GM19240 (cell line): Measurements from ENCODE around the gene PCSK5.

Experiments used
- DNase-seq: peaks from one replicate; pipeline ENCODE4 v3.0.0; 2011; ENCODE audit warnings: low spot score; ENCODE audit not compliant: insufficient read length

The PCSK5 gene

DNA sequence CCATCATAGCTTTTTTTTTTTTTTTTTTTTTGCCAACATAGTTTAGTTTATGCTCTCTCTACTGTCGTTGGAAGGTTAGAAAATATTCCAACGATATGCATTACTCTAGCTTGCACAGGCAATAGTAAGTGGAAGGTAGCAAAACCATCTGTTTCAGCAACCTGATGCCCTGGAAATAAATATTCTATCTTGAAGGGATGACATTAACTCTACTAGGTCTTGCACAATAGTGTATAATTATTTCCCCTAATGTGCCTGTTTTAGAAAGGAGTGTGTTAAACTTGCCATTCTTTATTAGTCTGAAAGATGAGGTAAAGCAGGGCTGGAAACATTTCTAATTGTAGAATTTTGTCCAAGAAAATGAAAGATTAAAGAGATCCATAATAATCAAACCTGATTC lies 111.0 kb downstream of the PCSK5 start:
- no peak for DNase-seq

DNA sequence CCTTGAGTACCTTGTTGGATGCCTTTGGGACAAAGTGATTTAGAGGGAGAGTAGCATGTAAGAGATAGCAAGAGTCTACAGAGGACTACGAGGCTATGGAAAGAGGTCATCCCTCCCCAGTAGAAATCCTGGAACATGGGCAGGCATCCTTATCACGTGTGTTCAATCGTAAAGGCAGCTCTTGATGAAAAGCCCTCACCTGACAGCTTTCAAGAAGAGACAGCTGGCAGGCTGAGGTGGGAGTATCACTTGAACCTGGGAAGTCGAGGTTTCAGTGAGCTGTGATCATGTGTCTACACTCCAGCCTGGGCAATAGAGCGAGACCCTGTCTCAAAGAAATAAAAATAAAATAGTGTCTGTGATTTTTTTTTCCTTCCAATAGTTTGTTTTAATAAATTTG lies 112.6 kb downstream of the PCSK5 start:
- no peak for DNase-seq

DNA sequence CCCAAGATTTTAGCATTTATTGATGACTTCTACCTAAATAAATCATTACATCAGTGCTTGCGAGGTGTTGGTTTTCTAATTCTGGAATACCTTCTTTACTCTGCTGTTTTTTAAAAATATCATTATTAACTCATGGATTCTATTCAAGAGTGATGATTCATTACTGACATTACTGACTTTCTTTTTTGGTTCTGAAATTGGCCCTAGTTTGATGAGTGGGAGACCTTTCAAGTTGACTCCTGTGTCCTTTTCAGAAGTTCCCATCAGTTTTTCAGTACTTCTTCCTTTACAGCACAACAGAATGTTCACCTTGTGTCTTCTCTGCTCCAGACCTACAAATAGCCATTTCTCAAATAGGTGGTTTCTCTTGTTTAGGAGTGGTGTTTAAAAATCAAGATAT lies 114.1 kb downstream of the PCSK5 start:
- DNase-seq: no peak

DNA sequence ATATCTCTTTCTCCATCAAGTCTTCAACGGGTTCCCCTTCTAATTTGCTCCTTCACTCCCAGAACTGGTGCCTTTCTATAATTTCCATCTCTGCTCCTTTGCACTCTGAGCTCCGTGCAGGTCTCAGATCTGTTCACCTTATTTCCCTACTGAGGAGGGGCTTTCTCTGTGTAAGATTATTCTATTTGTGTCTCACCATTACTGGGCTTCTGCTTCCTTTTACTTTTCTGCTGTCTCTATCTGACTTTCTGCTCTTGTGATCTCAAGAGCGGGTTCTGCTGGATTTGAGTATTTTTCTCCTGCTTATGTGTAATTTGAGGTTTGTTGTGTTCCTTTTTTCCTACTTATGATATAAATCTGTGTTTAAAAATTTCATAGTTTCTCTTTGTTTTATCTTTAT lies 117.5 kb downstream of the PCSK5 start:
- DNase-seq: no peak

DNA sequence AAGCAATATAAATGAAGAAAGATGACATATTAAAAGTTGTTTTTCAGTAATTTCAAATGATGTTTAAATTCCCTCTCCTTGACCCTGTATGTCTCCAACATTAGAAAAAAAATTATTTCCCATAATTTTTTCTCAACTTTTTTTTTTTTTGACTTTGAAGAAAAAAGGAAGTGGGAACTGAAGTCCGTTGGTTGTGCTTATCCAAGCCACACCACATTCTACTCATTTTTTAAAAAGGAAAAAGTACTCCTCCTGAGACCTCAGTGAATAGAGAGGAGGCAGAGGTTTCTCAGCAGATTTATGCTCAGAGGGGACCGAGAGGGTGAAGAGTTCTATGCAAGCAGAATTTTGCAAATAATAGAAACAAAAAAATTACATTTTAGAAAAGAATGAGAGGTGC lies 123.3 kb downstream of the PCSK5 start:
- DNase-seq: no peak

DNA sequence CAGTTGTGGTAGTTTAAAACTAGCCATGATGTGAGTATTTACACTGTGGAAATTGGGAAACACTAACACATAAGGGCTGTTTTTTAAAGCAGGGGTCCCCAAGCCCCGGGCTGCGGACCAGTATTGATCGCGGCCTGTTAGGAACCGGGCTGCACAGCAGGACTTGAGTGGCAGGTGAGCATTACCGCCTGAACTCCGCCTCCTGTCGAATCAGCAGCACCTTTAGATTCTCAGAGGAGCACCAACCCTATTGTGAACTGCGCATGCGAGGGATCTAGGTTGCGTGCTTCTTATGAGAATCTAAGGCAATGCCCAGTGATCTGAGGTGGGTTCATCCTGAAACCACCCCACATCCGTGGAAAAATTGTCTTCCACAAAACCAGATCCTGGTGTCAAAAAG lies 127.8 kb downstream of the PCSK5 start:
- no peak for DNase-seq

DNA sequence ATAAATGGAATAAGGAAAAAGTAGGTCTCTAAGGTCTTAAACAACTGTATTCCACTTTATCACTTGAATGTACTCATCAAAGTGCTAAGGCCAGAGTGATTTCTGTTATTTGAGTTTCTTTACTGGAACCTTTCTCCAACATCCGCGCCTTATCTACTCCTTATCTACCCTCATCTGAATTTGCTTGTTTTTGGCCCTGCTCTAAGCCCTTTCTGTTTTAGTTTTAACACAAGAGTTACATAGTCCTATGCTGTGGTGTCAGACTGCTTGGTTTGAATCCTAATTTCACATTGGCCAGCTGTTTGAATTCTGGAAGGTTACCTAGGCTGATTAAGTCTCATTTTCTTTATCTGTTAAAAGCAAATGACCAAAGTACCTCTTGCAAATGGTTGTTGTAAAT lies 128.3 kb downstream of the PCSK5 start:
- DNase-seq: no peak

DNA sequence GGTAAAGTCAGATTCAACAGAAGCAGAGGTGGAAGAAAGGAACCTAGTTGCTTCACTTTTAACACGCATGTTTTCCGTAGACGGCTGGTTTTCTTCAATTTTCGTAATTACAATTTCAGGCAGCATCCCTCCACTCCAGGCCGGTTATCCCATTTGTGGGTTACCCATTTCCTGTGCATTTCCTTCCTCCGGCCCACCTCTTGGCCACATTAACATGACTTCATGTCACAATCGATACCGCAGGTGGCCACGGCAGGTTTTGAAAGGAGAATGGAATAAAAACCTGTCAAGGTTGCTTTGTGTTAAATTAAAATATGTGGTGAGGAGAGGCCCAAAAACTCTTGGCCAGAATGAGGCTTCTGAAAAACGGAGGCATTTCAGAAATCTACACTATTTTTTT lies 130.2 kb downstream of the PCSK5 start:
- DNase-seq: no peak

DNA sequence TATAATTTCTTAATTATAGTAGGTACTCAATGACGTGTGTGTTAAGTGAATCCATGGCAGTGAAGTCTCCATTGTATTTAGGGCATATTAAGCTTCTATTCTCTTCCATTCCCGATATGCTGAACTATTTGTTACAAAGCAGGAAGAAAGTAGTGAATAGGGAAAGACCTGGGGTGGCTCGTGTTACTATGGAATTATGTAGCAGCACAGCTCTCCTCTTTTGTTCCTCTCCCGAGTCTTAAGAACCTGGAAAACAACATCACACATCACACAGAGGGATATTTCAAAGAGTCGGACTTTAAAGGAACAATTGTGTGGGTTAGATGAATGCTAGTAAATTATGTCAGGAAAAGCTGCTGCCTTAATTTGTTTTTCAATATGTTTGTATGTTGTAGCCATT lies 131.8 kb downstream of the PCSK5 start:
- no peak for DNase-seq

DNA sequence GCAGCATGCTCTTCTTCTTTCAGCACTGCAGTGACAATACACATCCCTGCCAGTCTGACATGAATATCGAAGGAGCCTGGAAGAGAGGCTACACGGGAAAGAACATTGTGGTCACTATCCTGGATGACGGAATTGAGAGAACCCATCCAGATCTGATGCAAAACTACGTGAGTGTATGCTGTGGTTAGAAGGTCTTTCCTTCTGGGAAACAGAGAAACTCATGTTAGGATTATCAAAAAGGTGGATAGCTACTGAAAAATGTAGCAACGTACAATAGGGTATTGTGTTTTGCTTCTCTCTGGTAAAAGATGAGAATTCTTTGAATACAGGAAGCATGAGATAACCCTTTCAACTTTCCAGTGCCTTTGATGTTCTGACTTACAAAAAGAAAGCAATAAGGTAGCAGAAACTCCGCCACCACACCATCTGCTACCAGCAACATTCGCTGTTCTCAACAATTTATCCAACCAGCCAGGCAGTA lies 133.3 kb downstream of the PCSK5 start:
- no peak for DNase-seq

DNA sequence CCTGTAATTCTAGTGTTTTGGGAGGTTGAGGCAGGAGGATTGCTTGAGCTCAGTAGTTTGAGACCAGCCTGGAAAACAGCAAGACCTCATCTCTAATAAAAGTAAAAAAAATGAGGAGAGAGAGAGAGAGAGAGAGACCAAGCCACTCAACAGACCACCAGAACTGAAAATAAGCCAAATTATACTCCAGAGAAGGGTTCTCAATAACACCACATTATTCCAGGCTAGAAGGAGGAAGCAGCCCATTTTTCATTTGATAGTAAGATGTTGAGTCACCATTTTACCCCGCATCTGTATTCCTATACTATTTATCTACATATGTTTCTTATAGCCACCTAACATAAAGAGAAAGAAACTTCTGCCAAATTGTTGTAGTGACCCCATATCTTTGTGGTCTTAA lies 134.8 kb downstream of the PCSK5 start:
- no peak for DNase-seq

DNA sequence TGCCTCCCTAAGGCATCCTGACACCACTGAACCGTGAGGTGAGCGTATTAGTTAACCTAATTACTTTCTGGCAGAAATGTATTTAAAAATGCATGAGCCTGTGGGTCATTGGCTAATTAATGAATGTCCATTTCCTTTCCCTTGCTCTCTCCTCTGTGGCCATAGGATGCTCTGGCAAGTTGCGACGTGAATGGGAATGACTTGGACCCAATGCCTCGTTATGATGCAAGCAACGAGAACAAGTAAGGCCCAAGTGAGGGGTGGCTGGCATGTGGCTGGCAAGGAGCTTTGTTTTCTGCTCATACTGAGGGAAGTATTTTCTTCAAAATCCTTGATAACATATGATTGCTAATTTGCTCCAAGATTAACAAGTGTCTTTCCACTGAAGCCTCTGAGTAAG lies 136.3 kb downstream of the PCSK5 start:
- no peak for DNase-seq

DNA sequence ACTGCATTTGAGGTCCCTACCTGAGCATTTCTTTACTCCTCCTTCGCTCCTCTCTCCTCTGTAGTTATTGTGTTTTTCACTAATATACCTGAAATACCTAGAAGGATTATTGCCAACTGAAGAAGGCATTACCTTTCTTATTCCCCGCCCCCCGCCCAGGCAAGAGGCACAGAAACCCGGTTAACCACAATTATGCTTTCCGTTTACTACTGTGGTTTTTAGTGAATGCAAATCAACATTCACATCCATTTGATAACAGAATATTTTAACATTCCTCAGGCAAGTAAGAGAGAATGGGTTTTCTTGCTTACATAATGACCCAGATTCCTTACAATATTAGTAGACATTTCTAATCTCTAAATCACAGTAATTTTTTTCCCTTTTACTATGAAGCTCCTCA lies 136.9 kb downstream of the PCSK5 start:
- DNase-seq: no peak

DNA sequence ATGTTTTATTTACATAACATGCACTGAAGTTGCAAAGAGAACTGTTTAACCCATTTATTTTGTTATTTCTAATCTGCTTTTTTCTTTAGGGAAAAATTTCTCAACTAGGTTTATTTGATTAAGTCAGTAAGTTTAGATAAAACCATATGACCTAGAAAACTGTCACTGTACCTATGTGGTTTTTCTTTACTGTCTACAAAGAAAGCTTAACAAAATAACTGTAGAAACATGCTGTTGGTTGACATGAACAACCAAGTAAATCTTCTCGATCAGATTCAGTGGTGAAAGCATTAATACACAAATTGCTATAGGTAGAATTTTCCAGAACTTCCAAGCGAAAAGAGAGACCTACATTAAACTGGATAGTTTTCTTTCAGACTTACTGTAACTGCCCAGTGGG lies 137.4 kb downstream of the PCSK5 start:
- DNase-seq: no peak

DNA sequence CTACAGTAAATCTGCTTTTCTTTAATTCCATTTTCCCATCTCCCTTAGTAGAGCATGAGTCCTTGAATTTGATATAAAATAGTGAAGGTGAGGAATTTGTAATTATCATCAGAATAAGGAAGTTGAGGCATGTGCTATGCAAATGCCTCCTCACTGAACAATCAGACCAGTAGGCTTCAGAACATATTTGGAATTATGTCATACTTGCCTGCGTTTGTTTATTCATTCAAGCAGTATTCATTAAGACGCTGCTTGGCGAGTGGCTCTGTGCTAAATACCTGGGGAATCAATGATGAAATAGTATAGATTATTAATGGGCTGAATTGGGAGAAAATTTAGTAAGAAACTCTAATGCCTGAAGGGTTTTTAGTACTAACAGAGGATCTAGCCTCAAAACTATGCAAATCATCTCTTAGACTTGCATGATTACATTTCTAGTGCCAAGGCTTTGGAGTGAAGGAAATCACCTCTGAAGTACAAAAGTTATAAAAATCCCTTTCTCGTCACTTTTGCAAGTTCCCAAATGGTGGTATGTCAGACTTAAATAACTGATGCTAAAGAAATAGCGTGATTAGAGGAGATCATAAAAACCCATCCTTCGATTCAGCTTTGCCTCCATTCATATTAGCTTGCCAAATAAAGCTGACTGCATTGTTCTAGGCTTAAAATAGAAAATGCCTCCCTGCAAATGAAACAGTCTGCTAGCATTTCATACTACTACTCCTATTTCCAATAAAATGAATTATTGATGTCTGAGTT lies 141.7 kb downstream of the PCSK5 start:
- DNase-seq: no peak

DNA sequence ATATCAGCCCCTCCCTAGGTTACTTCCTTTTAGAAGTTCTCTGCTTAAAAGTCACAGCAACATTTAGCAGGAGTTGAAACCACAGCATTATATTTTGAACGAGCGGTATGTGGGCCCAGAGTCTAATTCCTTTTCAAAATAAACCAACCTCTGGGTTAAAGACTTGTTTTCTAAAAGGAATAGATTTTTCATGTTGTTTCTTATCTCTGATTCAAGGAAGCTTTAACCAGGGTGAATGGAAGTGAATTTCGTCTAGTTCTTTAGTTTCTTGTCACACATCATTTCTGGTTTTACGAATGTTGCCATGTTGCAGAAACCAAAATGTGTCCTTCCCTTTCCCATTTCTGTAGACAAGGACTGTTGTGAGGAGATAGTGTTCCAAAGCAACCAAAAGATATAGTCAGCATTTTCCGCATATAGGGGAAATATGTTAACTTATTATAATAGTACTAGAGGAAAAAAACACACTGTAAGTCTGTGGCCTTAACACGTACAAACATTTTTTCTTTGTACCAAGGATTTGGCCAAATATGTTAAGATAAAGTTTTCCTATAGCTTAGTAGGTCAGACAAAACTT lies 142.4 kb downstream of the PCSK5 start:
- no peak for DNase-seq

DNA sequence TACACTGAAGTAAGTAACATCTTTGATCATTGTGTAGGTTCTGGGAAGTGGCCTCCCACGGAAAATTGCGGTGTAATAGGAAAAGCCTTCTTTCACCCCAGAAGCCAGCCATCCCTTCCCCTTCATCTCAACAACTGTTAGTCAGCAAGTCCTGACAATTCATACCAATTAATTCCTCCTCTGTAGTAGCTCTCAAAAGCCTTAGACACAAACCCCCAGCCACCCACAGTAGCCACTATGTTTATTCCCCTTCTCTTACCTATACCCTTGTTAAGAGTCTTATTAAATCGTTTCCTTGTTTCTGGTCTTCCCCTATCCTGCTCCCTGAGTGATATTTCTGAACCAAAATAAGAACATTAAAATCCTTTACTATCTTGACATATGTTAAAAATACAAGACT lies 143.6 kb downstream of the PCSK5 start:
- no peak for DNase-seq

DNA sequence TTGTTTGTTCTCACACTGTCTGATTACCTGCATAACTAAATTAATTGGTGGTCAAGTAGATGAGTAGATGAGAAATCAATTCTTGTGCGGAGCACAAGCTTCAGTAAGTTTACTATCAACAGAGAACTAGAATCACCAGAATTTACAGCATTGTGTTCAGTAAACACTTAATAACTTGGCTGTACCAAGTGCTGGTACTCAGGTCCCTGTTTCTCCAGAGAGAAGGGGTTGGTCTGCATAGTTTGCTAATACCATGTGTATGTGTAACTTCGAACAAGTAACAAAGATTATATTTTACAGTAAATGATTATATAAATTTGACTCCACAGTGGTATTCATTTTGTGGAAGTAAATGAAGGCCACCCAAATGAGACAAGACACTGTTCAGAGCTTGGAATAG lies 146.3 kb downstream of the PCSK5 start:
- no peak for DNase-seq

DNA sequence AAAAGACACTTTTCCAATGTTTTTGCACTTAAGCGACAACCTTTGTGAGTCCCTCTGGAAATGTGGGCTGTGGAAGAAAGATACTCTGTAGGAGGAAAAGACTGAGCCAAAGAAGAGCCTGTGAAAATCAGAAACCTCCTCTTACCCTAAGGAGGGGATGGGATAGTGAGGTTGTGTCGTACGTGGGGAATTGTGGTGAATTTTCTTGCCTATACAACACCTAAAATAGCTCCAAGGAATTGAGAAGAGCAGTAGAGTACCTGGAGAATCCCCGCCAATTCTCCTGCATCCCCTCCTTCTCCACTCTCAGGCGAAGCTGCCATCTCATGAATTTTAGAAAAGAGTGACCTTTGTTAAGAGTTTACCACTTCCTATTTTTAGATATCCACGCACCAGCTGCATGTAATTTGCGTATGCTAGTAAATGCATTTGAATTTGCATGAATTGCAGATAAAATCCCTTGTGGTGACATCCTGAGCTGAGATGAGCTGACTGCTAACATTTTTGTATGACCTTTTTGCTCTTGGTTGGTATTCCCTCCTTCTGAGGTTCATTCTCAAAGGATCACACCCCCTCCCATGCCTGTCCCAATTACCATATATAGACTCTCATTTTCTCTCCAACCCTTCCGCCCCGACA lies 147.2 kb downstream of the PCSK5 start:
- DNase-seq: no peak

DNA sequence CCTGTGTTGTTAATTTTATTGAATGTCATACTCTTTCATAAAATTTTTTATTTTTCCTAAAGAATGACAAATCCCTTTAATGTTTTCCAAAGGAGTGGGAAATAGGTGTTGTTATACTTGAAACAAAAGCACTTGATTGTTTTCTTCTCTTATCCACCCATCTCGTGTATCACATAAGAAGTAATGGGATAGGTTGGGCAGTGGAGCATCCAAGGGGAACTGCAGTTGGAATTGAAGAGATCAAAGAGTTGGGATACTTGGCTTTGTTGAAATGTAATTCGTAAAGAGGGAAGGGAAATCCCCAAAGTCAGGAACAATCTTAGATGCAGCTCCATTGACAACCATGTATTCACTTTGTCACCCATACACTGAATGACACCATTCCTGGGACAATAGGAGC lies 148.0 kb downstream of the PCSK5 start:
- no peak for DNase-seq

DNA sequence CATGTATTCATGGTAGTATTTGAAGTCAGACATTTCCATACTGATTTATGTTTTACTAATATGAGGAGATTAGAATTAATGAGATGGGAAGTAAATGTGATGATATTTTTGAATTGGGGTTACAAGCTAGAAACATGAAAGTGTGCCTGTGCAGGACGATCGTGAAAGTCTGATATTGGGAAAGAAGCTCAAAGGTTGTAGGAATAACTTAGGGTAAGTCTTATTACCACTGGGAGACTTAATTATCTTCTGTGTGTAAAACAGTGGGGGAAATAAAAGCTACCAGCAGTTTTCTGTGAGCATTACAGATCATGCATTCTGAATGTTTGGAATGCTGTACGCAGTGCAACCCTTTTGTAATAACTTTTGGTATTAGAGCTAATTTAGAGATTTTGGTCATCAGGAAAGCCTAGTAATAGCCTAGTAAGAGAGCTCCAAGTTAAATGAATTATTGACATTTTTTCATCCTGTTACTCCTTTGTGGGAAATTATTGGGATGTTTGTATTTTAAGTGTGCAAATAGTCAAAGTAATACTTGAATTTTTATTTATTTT lies 153.9 kb downstream of the PCSK5 start:
- no peak for DNase-seq

DNA sequence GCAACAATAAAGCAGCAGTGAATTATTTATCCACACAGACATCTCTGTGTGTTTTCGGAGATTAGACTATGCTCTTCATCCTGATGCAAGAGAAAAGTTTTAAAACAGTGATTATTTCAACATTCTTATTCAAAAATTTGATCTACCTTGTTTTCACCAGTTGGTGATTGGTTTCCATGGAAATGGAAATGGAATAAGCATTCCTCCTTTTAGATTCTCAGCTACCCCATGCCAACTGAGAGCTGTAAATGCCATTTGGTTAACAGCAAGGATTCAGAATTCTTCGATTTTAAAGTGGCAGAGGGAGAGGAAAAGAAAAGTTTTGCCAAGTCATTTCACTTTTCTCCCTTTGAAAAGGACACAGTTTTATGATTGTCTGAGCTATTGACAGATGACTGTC lies 154.7 kb downstream of the PCSK5 start:
- no peak for DNase-seq

DNA sequence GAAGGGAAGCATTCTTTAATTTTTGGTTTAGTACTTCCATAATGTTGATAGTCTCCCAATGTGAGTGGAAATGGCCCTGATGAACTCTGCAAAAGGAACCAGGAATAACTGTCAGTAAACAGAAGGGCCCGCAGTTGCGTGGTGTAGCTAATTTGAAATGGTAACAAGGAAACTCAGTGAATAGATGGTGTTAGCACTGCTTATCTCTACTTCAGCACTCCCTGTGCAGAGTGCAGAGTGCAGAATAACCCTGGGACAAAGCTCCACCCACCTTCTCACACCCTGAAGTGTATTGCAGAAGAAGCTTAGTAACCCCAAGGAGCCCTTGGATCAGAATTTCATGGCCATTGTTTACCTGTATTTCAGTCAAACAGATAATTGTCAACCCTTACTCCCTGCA lies 158.9 kb downstream of the PCSK5 start:
- no peak for DNase-seq
